T1000 (cell line): ENCODE data around the gene OOSP2.
"Not testable (repeated sequence)": the region's sequence is repeated elsewhere in the genome, so short reads cannot be mapped to it uniquely, and the experiment has no call there.

ENCODE experiments used
- DNase-seq: peaks from one replicate; lab custom pipeline; 2025; ENCODE audit warnings: mixed read lengths; lab: John Stamatoyannopoulos, UW

Gene OOSP2

GRCh38 chr11:60040109-60040508, at the start of gene OOSP2:
OOSP2 (plus strand) TSS chr11:60040409; CDS start chr11:60040460, 51 bp downstream.
- no peak for DNase-seq

- no peak for DNase-seq
Observed at GRCh38 chr11:59990421-59990820, 49.8 kb upstream of the OOSP2 start.

GRCh38 chr11:59992425-59992824, 47.8 kb upstream of the OOSP2 start:
- DNase-seq = no peak

GRCh38 chr11:59997800-59998199, 42.4 kb upstream of the OOSP2 start:
- DNase-seq = no peak

GRCh38 chr11:59999691-60000090, 40.5 kb upstream of the OOSP2 start:
- DNase-seq = no peak

GRCh38 chr11:60003729-60004128, 36.5 kb upstream of the OOSP2 start:
- DNase-seq = no peak

- no peak for DNase-seq
Observed at GRCh38 chr11:60005360-60005759, 34.8 kb upstream of the OOSP2 start.

GRCh38 chr11:60016881-60017280, 23.3 kb upstream of the OOSP2 start, which contains the start of gene OOSP4B:
OOSP4B (plus strand) TSS chr11:60017181.
- DNase-seq = no peak

GRCh38 chr11:60018058-60018457, 22.2 kb upstream of the OOSP2 start:
- DNase-seq = no peak

- DNase-seq = not testable (repeated sequence)
Observed at GRCh38 chr11:60020376-60020775, 19.8 kb upstream of the OOSP2 start.

GRCh38 chr11:60029015-60029632, 11.1 kb upstream of the OOSP2 start:
- no peak for DNase-seq

- DNase-seq = not testable (repeated sequence)
Observed at GRCh38 chr11:60050422-60050821, 10.2 kb downstream of the OOSP2 start.

- not testable (repeated sequence) for DNase-seq
Observed at GRCh38 chr11:60050839-60051238, 10.6 kb downstream of the OOSP2 start.

GRCh38 chr11:60056349-60056969, 16.2 kb downstream of the OOSP2 start, which contains the start of gene MS4A3:
MS4A3 (plus strand) TSS chr11:60056665; CDS start chr11:60061161, 4,496 bp downstream.
- no peak for DNase-seq

GRCh38 chr11:60059052-60059451, 18.8 kb downstream of the OOSP2 start:
- DNase-seq = no peak

- no peak for DNase-seq
Observed at GRCh38 chr11:60059521-60060240, 19.5 kb downstream of the OOSP2 start.

GRCh38 chr11:60064111-60064510, 23.9 kb downstream of the OOSP2 start:
- DNase-seq = no peak

GRCh38 chr11:60065801-60066200, 25.6 kb downstream of the OOSP2 start:
- DNase-seq = no peak

GRCh38 chr11:60069450-60069849, 29.2 kb downstream of the OOSP2 start:
- DNase-seq = no peak

GRCh38 chr11:60071644-60072043, 31.4 kb downstream of the OOSP2 start:
- DNase-seq = not testable (repeated sequence)

GRCh38 chr11:60077216-60077817, 37.1 kb downstream of the OOSP2 start:
- DNase-seq = no peak

GRCh38 chr11:60077981-60078380, 37.8 kb downstream of the OOSP2 start:
- no peak for DNase-seq

- no peak for DNase-seq
Observed at GRCh38 chr11:60078745-60079144, 38.5 kb downstream of the OOSP2 start.
